Erythroblast (primary cell): ENCODE data around the gene PTGR3.

Source experiments
- GATA1 ChIP-seq: IDR thresholded peaks from 2 replicates; pipeline ENCODE4 v1.6.1; 2011; ENCODE audit warnings: low read depth, mild to moderate bottlenecking, control low read depth, low read length, moderate library complexity
- POLR2A ChIP-seq: IDR thresholded peaks from 2 replicates; pipeline ENCODE4 v1.6.1; 2011; ENCODE audit warnings: mild to moderate bottlenecking, low read length

DNA sequence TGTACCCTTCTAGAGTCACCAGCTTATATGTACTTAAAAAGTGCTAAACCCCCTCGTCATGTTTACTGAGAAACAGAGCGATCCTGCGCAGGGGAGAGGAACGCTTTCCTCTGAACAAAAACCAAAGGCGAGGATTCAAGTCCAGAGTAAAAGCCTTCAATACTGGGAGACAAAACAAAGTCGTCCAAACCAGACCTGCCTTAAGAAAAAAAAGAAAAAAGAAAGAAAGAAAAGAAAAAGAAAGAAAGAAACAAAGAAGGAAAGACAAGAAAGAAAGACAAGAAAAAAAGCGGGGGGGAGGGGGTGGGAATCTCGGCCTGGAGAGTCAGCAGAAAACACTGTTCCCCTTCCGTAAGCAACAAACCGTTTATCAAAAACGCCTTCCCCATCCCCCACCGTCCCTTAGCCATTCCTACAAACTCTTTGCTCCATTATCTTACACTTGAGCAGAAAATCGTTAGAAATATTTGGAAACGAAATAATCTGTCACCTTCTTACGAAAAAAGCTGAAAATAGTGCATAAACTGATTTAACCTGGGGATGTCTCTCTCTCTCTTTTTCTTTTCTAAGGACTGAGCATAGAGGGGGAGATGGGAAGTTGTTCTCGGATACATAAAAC is 3.3 kb downstream of the PTGR3 start:
- TF ChIP-seq POLR2A (no peak), GATA1 (no peak)
